Breast epithelium (tissue), 4 donors: ENCODE measurements around the gene MUS81. TPM values are rescaled to one million over a fixed set of nuclear protein-coding genes. Genes with fewer than 3 reads are reported as not detected.

Source experiments
- DNase-seq, 2 donors: peaks; one replicate each; pipeline ENCODE4 v3.0.0-alpha.2; 2019; ENCODE audit warnings: low spot score in 2 of 2
- H3K27ac ChIP-seq, 2 donors: fragments of 200-600 bp; sonication (generic) in 1 of 2; one replicate each; pipeline ENCODE4 v1.5.1; 2016 to 2019; ENCODE audit warnings: mild to moderate bottlenecking in 1 of 2
- H3K27me3 ChIP-seq, 2 donors: fragments of 200-600 bp; sonication (generic) in 1 of 2; one replicate each; pipeline versions ENCODE4 v1.5.1 to v1.6.0; 2017 to 2019; ENCODE audit warnings: control low read depth in 1 of 2, mild to moderate bottlenecking in 1 of 2
- H3K36me3 ChIP-seq: fragments of 200-600 bp; one replicate; pipeline ENCODE4 v1.5.1; 2019
- H3K4me1 ChIP-seq, 2 donors: fragments of 200-600 bp; sonication (generic); one replicate each; pipeline ENCODE4 v1.5.1; 2016 to 2019; ENCODE audit warnings: control low read depth in 1 of 2
- H3K4me3 ChIP-seq, 3 donors: fragments of 200-600 bp; sonication (generic); 1 replicate in 2 of 3; 2 replicates in 1 of 3; pipeline ENCODE4 v1.5.1; 2016 to 2019; ENCODE audit warnings: mild to moderate bottlenecking in 3 of 3, moderate library complexity in 2 of 3
- H3K9me3 ChIP-seq, 2 donors: fragments of 200-600 bp; sonication (generic) in 1 of 2; one replicate each; pipeline ENCODE4 v1.5.1; 2016 to 2019; ENCODE audit warnings: control low read depth in 1 of 2
- CTCF ChIP-seq, 3 donors: fragments of 450-650 bp; IDR thresholded peaks; one replicate each; pipeline ENCODE4 v1.5.1; 2016 to 2017; ENCODE audit warnings: antibody characterized with exemption in 3 of 3, mild to moderate bottlenecking in 3 of 3, moderate library complexity in 3 of 3
- POLR2A ChIP-seq: fragments of 450-650 bp; IDR thresholded peaks from one replicate; pipeline ENCODE4 v1.6.1; 2016; ENCODE audit warnings: antibody characterized with exemption, mild to moderate bottlenecking, moderate library complexity
- POLR2AphosphoS5 ChIP-seq, 3 donors: sonication (generic); formaldehyde crosslinking; IDR thresholded peaks; one replicate each; pipeline ENCODE4 v1.6.1; 2017; ENCODE audit warnings: antibody characterized with exemption in 3 of 3
- intact Hi-C: fragments of 100-400 bp; cut with DNase I; formaldehyde crosslinking; loops from one replicate; pipeline ENCODE4 v1.15.1; 2023; ENCODE audit warnings: low total_unique reads
- total RNA-seq, 3 donors: library from RNA; depleted of rRNA; stranded (reverse); fragments of >200 nt; gene quantifications; one replicate each; pipeline ENCODE4 v1.1.0, GENCODE V29; 2016

MUS81 gene
- total RNA-seq, 3 donors from 2014 or later = 29.8 to 44.6 (median 42.9) TPM

GRCh38 chr11:65849366-65849765, 10.9 kb upstream of the MUS81 start:
- intact Hi-C loops = loop anchor here (5.0 kb wide), 1 partner anchor 697 kb away; no protein-coding TSS in a partner anchor
- TF ChIP-seq POLR2A (no peak), CTCF (IDR thresholded peaks at IDR 0.05) (no peak), POLR2AphosphoS5 (IDR thresholded peaks at IDR 0.05) (no peak)
- H3K4me1 ChIP-seq = no peaks in the 10 kb centered on the region
- H3K36me3 ChIP-seq = no peaks in the 10 kb centered on the region
- H3K27ac ChIP-seq = no peak overlapping the region
- no peaks in the 10 kb centered on the region for H3K27me3 ChIP-seq
- DNase-seq = no peak
- no peak overlapping the region for H3K4me3 ChIP-seq
- H3K9me3 ChIP-seq = peaks cover 0 to 8% of the 10 kb centered on the region in 2 donors

GRCh38 chr11:65849771-65850216, 10.4 kb upstream of the MUS81 start:
- no peak overlapping the region for H3K4me3 ChIP-seq
- TF ChIP-seq POLR2AphosphoS5 (IDR thresholded peaks at IDR 0.05) (no peak), CTCF (IDR thresholded peaks at IDR 0.05) (no peak), POLR2A (no peak)
- peaks cover 0 to 8% of the 10 kb centered on the region in 2 donors for H3K9me3 ChIP-seq
- no peaks in the 10 kb centered on the region for H3K4me1 ChIP-seq
- intact Hi-C loops = loop anchor here (5.0 kb wide), 1 partner anchor 697 kb away; no protein-coding TSS in a partner anchor
- H3K27ac ChIP-seq = no peak overlapping the region
- DNase-seq = no peak
- H3K27me3 ChIP-seq = no peaks in the 10 kb centered on the region
- H3K36me3 ChIP-seq = no peaks in the 10 kb centered on the region

- no peak for DNase-seq
- H3K4me1 ChIP-seq = peaks cover 0 to 1% of the 10 kb centered on the region in 2 donors
- intact Hi-C loops = no loop called here
- no peaks in the 10 kb centered on the region for H3K27me3 ChIP-seq
- H3K27ac ChIP-seq = no peak overlapping the region
- no peak for TF ChIP-seq POLR2AphosphoS5 (IDR thresholded peaks at IDR 0.05)
- no peak for TF ChIP-seq CTCF (IDR thresholded peaks at IDR 0.05)
- no peak for TF ChIP-seq POLR2A
- no peaks in the 10 kb centered on the region for H3K36me3 ChIP-seq
- no peak overlapping the region for H3K4me3 ChIP-seq
- peaks cover 0 to 8% of the 10 kb centered on the region in 2 donors for H3K9me3 ChIP-seq
These were observed 9.8 kb upstream of the MUS81 start for GRCh38 chr11:65850217-65851082.

- TF ChIP-seq POLR2AphosphoS5 (IDR thresholded peaks at IDR 0.05) (no peak), POLR2A (no peak), CTCF (IDR thresholded peaks at IDR 0.05) (no peak)
- H3K4me3 ChIP-seq = no peak overlapping the region
- intact Hi-C loops = no loop called here
- no peaks in the 10 kb centered on the region for H3K36me3 ChIP-seq
- H3K27ac ChIP-seq = no peak overlapping the region
- no peak for DNase-seq
- H3K9me3 ChIP-seq = peaks cover 0 to 8% of the 10 kb centered on the region in 2 donors
- H3K27me3 ChIP-seq = no peaks in the 10 kb centered on the region
- peaks cover 3 to 5% of the 10 kb centered on the region in 2 donors for H3K4me1 ChIP-seq
These were observed 9.1 kb upstream of the MUS81 start for GRCh38 chr11:65851083-65851579.
